GM20000 (cell line): ENCODE data around the gene PPP2R5C.

Source experiments
- DNase-seq: peaks from one replicate; pipeline ENCODE4 v3.0.0; 2012; ENCODE audit warnings: low spot score
- TF ChIP-seq, protein P1 (sequence below): IDR thresholded peaks from 2 replicates; pipeline ENCODE4 v1.5.1; 2012; ENCODE audit warnings: mild to moderate bottlenecking, control low read depth; ENCODE audit errors: extremely low read depth, missing control alignments

Gene PPP2R5C

GRCh38 chr14:101907619-101908018 lies 146.1 kb downstream of the PPP2R5C start:
- no peak for DNase-seq
- TF ChIP-seq, protein P1, sequence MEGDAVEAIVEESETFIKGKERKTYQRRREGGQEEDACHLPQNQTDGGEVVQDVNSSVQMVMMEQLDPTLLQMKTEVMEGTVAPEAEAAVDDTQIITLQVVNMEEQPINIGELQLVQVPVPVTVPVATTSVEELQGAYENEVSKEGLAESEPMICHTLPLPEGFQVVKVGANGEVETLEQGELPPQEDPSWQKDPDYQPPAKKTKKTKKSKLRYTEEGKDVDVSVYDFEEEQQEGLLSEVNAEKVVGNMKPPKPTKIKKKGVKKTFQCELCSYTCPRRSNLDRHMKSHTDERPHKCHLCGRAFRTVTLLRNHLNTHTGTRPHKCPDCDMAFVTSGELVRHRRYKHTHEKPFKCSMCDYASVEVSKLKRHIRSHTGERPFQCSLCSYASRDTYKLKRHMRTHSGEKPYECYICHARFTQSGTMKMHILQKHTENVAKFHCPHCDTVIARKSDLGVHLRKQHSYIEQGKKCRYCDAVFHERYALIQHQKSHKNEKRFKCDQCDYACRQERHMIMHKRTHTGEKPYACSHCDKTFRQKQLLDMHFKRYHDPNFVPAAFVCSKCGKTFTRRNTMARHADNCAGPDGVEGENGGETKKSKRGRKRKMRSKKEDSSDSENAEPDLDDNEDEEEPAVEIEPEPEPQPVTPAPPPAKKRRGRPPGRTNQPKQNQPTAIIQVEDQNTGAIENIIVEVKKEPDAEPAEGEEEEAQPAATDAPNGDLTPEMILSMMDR, result no peak

GRCh38 chr14:101908795-101909194 lies 147.3 kb downstream of the PPP2R5C start:
- TF ChIP-seq, protein P1, result no peak

DNA sequence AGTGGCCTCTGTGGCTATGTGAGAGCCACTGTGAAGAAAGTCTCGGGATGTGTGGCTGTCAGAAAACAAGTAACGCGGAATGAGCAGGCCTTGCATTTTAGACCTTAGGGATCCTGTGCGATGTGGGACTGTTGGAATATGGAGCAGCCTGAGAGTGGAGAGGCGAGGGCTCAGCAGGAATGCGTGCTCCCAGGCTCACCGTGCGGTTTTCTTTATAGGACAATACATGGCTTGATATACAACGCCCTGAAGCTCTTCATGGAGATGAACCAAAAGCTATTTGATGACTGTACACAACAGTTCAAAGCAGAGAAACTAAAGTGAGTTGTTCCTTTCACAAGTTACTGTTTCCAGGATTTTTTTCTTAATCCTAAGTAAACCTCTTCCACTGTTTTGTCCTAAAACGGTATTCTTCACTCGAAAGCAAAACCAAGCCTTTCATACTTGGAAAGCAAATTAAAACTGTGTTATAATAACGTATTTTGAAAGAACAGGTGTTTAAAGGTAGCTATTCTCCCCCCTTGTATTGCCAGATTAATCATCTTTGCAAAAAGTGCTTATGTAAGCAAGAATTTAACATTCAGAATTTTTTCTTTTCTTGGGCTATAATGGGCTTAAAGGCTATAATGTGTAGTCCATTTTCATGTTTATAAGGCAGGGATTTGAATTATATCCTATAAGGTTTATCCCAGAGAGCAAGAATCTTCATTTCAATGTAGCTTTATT lies 148.0 kb downstream of the PPP2R5C start:
- DNase-seq, result no peak
- TF ChIP-seq, protein P1, result no peak

More at GRCh38 chr14:101908795-101909194, 147.3 kb downstream of the PPP2R5C start:
- DNase-seq, result no peak

GRCh38 chr14:101912841-101913240 lies 151.3 kb downstream of the PPP2R5C start:
- DNase-seq, result no peak
- TF ChIP-seq, protein P1, result no peak

- TF ChIP-seq, protein P1, result no peak
- DNase-seq, result no peak
Observed at GRCh38 chr14:101914083-101914482, 152.6 kb downstream of the PPP2R5C start.

DNA sequence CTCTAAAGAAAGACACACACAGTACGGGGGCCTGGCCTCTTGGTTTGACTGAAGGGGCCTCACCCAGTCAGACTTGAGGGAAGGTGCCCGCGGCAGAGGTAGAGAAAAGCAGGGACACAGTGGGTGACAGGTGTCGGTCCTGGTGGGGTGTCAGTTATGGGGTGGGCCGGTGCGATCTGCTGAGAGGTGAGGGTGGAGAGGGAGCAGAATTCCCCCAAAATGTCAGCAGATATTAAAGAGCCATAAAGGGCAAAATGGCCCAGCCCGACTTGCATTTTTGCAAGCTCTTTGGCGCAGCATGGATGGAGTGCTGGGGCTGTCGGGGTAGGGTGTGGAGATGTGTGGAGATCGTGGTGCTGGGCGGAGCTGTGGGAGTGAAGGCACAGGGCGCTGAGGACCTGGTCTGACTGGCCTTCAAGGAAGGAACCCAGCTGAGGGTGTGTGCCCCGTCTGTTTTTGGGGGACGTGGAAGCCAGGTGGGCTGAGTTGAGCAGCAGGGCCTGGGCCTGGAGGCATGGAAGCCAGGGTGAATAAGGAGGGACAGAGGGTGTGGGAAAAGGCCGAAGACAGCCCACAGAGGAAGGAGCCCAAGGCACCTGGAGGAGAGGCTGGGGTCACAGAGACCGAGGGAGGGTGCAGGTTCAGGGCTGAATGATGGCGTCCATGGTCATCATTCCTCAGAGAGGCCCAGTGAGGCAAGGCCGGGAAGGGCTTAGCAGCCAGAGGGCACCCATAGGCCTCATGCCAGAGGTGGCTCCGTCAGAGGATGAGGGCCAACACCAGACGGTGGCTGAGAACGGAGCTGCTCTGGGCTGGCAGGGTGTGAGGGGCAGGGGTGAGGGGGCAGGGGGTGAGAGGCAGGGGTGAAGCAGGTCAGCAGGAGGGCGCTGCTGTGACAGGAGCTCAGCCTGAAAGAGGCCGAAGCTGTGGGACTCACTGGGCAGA lies 154.6 kb downstream of the PPP2R5C start:
- no peak for DNase-seq
- TF ChIP-seq, protein P1, result no peak
